ENCODE measurements around the gene RNF34.
"Not testable (repeated sequence)": the region's sequence is repeated elsewhere in the genome, so short reads cannot be mapped to it uniquely, and the experiment has no call there.

RNF34 gene

GRCh38 chr12:121399391-121400331, at the start of gene RNF34:
TSS of gene RNF34 (plus strand) at chr12:121400118. CDS start at chr12:121400213, 95 bp downstream.
- DNase-seq (ENCODE audit: low read depth in 2 of 3, low spot score in 1 of 3), result peak; percentile 96 to 98 (median 97)

- DNase-seq (ENCODE audit: low read depth in 2 of 3, low spot score in 1 of 3), result peak; percentile 84 to 90 (median 89)
Observed at GRCh38 chr12:121351820-121352681, 47.9 kb upstream of the RNF34 start, which contains the start of gene ANAPC5. TSS of gene ANAPC5 (minus strand) at chr12:121352411. CDS start at chr12:121352340, 71 bp downstream.

- no peak for DNase-seq (ENCODE audit: low read depth in 2 of 3, low spot score in 1 of 3)
Observed at GRCh38 chr12:121352682-121353018, 47.3 kb upstream of the RNF34 start.

- no peak for DNase-seq (ENCODE audit: low read depth in 2 of 3, low spot score in 1 of 3)
Observed at GRCh38 chr12:121355818-121356217, 44.1 kb upstream of the RNF34 start.

- no peak for DNase-seq (ENCODE audit: low read depth in 2 of 3, low spot score in 1 of 3)
Observed at GRCh38 chr12:121356657-121357056, 43.3 kb upstream of the RNF34 start.

GRCh38 chr12:121357331-121357730, 42.6 kb upstream of the RNF34 start:
- DNase-seq (ENCODE audit: low read depth in 2 of 3, low spot score in 1 of 3), result no peak

GRCh38 chr12:121358073-121358472, 41.8 kb upstream of the RNF34 start:
- DNase-seq (ENCODE audit: low read depth in 2 of 3, low spot score in 1 of 3), result no peak

- DNase-seq (ENCODE audit: low read depth in 2 of 3, low spot score in 1 of 3), result no peak
Observed at GRCh38 chr12:121364683-121365121, 35.2 kb upstream of the RNF34 start.

GRCh38 chr12:121365416-121366062, 34.4 kb upstream of the RNF34 start:
- DNase-seq (ENCODE audit: low read depth in 2 of 3, low spot score in 1 of 3), result no peak

GRCh38 chr12:121366063-121366459, 33.9 kb upstream of the RNF34 start:
- DNase-seq (ENCODE audit: low read depth in 2 of 3, low spot score in 1 of 3), result no peak

GRCh38 chr12:121371404-121371803, 28.5 kb upstream of the RNF34 start:
- no peak for DNase-seq (ENCODE audit: low read depth in 2 of 3, low spot score in 1 of 3)

- no peak for DNase-seq (ENCODE audit: low read depth in 2 of 3, low spot score in 1 of 3)
Observed at GRCh38 chr12:121373755-121374154, 26.2 kb upstream of the RNF34 start.

GRCh38 chr12:121374336-121374735, 25.6 kb upstream of the RNF34 start:
- DNase-seq (ENCODE audit: low read depth in 2 of 3, low spot score in 1 of 3), result not testable (repeated sequence)

GRCh38 chr12:121374945-121375584, 24.9 kb upstream of the RNF34 start:
- DNase-seq (ENCODE audit: low read depth in 2 of 3, low spot score in 1 of 3), result not testable (repeated sequence)

GRCh38 chr12:121376754-121377697, 22.9 kb upstream of the RNF34 start:
- no peak for DNase-seq (ENCODE audit: low read depth in 2 of 3, low spot score in 1 of 3)

GRCh38 chr12:121378736-121379135, 21.2 kb upstream of the RNF34 start:
- no peak for DNase-seq (ENCODE audit: low read depth in 2 of 3, low spot score in 1 of 3)

- DNase-seq (ENCODE audit: low read depth in 2 of 3, low spot score in 1 of 3), result no peak
Observed at GRCh38 chr12:121379945-121380344, 20.0 kb upstream of the RNF34 start.

- DNase-seq (ENCODE audit: low read depth in 2 of 3, low spot score in 1 of 3), result no peak
Observed at GRCh38 chr12:121383601-121384021, 16.3 kb upstream of the RNF34 start.

GRCh38 chr12:121384891-121385290, 15.0 kb upstream of the RNF34 start:
- DNase-seq (ENCODE audit: low read depth in 2 of 3, low spot score in 1 of 3), result not testable (repeated sequence)
